CD4-positive, alpha-beta T cell treated with Interleukin-21 for 1 hour (primary cell): ENCODE results near the gene ST6GALNAC5.

Experiments used
- DNase-seq: peaks from one replicate; pipeline ENCODE4 v3.0.0-alpha.2; 2020

The ST6GALNAC5 gene

DNA sequence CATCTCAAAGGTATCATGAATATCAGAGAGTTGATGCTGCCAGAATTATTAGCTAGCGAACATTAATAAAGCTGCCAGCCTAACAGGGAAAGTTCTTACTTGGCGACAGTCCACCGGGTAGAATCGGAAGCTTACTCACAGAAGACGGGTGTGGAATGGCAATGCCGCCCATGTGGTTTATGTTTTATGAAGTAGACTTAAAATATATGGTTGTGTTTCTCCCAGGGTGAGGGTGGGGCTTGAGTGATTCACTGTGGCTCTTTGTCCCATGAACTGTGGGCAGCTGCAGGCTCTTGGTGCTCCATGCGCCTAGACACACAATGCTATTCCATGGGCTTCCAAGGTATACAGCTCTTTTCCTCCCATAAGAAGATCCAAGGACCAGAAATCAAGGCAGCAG is 189.2 kb downstream of the ST6GALNAC5 start:
- DNase-seq = no peak

DNA sequence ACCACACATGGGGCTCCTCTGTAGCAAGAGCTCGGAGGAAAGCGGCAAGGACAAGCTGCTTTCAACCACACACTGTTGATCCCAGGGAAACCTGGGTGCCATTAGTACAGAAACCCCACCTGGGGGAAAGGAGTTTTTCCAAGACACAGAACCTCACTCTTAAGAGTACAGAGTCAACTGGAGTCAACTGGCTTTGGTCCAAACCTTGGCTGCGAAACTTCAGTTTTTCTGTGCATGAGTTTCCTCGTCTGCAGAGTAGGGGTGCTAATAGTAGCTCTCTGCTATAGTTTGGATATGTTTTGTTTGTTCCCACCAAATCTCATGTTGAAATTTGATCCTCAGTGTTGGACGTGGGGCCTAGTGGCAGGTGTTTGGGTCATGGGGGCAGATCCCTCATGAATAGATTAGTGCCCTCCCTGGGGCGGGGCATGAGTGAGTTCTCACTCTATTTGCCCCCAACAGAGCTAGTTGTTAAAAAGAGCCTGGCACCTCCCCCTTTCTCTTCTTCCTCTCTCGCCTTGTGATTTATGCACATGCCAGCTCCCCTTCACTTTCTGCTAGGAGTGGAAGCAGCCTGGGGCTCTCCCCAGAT is 190.8 kb downstream of the ST6GALNAC5 start:
- DNase-seq = no peak

DNA sequence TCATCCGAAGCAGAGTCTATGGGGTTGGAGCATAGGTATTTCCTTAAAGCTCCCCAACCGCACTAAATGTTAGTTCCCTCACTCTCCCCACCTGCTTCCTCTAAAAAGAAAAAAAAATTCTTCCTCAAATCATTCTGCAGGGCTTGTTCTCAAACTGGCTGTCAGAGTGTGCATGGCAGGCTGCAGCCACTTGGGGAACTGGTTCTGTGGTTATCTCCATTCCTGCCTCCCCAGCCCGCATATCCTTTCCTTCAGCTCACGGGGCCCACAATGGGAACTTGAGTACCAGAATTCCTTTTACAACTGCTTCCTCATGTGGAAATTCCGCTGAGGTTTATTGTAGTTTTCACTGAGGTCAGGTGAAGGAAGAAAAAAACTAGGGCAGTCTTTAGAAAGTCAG is 192.7 kb downstream of the ST6GALNAC5 start:
- no peak for DNase-seq

DNA sequence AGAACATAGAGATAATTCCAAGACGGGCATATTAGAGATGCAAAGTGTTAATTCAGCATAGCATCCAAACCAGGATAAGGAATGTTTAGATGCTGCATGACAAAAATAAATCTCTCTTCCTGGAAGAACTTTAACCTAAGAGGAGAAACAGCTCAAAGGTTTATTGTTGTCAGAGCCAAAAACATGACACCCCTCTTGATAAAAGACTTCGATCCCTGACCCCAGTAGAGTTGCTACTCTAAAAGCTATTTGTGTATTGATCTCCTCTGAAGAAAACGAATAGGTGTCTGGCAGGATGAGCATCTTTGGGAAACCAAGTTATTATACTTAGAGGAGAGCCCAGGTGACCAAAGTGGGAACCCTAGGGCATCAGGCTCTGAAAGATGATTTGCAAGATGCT is 193.9 kb downstream of the ST6GALNAC5 start:
- DNase-seq = no peak

DNA sequence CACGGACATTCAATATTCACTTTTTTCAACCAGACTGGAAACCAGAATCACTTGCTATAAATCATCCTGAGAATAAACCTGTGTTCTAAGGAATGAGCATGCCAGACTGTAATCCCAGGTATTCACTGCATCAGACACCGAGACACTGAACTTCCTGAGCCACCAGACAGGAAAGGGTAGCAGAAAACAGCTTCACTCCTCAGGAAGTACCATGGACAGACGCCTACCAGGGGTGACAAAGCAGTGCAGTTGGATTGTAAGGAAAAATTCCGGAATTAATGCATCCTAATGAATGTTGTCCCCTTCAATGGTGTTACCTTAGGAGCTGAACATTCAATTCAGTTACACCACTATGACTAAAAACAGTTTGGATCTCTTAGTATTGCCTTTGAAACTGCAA is 195.8 kb downstream of the ST6GALNAC5 start:
- no peak for DNase-seq

DNA sequence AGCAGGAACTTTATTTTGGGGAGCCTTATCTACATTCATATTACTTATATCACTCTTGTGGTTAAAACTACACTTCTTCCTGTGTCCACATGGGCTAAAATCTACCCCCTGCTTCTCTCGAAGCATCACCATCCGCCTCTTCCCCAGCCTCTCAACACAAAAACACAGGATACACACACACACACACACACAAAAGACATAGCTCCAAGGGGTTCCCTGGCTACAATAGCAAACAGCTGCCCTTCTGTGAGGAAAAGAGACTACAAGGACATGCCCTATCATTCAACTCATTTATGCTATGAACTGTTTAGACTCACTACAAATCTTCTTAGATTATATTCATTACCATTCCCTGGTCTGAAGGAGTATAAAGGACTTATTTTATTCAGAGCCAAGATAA is 197.0 kb downstream of the ST6GALNAC5 start:
- no peak for DNase-seq

DNA sequence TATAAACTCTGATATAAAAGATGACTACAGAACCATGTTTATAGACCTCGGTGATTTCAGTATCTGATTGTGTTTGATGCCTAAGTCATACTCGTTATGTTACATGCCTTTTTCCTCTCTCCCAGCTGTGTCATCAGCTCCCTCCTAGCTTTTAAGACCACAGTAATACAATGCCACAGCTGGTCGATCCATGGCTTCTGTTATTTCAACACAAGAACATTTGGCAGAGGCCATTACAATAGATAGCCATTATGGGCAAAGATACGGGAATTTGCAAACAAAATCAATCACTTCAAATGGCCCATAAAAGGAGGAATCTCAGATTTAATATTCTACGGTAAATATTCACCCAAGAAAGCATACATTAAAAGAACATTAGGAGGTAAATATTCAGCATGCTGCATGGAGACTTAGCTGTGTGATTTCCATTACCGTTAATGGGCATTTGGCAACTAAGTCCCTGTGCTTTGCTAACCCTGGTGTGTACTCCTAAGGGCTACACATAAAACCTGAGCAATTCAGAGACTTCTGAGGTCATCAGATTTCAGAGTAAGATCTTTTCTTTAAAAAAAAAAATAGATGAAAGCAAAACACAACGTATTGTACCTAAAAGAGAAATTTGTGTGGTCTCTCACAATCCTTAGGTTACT is 198.5 kb downstream of the ST6GALNAC5 start:
- no peak for DNase-seq

DNA sequence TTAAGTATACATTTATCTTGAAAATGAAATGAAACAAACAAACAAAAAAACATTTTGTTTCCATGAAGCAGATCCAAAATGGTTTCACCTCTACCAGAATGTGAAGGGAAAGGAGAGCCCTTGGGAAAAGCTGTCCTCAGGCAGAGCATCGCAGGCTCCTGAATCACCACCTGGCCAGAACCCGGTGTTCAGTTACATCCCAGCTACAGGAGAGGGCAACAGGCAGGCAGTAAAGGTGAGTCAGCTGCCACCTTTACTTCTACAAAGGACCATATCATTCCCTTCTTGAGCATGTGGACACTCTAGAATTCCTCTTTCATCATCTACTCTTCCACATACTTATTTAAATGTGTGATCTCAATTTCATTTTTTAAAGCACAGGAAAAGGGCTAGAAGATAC is 200.7 kb downstream of the ST6GALNAC5 start:
- DNase-seq = no peak

DNA sequence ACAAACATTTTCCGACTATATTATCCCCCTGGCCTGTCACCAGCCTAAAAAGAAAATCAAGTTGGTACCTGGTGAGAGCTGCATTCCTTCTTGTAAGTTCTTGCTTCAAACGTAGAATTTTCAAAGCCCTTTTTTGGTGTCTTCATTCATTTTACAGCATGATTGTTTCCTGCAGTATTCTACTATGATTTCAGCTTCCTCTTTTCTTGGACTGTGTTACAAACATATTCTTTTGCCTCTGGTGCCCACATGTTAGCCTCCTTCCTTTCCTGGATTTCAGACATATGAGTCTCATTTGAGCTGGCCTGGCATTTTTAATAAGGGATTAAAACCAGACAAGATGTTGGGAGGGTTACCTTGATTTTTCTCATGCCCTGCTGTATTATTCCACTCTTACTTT is 209.5 kb downstream of the ST6GALNAC5 start:
- no peak for DNase-seq

DNA sequence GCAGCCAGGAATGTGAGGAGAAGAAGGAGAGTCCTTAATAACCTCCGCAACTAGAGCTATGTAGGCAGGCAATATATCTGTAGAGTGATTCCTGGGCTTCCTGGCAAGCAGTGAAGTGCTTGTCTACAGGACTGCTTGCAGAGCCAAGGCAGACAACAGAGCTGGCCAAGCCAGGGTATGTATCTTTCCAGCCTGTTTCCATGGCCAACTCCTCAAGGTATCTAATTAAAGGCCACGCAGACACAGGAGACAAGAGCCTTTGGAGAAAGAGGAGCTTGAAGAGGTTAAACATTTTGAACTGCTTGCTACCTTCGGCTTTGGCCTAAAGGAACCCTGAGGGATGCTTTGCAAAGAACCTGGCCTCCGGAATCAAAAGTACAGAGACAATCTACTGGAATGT is 214.6 kb downstream of the ST6GALNAC5 start:
- no peak for DNase-seq

DNA sequence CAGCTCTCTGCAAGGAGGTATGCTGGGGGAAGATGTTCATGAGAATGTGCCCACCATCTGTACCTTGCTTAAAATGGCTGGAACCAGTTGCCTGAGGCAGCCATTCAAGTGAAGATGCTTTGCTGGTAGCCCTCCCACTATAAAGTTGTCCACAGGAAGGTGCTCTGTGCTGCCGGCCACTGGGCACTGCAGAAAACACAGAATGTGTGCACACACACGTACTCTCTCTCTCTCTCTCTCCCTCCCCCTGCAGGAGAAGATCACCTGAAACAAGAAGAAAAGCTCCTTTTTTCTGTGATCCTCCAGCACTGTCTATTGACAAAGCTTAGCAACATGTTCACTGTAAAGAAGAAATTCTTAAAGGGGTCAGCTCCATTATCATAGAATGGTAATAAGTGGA is 217.2 kb downstream of the ST6GALNAC5 start:
- DNase-seq = no peak

DNA sequence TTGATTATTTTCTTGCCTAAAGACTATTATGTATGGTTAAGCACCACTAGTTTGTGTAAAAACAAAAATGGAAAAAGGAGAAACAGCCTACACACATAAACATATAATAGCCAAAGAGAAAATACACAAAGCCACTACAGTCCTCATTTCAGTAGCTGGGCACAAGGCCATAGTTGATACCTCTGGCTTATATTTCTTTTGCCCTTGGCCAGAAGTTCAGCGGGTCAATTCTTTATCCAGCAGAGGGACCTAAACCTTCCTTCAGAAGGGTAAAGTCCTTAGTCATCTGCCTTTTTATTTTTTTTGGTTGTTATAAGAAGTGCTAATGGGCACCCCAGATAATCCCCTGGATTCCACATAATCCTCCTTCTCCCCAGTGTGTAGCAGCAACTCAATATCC is 217.8 kb downstream of the ST6GALNAC5 start:
- DNase-seq = no peak

DNA sequence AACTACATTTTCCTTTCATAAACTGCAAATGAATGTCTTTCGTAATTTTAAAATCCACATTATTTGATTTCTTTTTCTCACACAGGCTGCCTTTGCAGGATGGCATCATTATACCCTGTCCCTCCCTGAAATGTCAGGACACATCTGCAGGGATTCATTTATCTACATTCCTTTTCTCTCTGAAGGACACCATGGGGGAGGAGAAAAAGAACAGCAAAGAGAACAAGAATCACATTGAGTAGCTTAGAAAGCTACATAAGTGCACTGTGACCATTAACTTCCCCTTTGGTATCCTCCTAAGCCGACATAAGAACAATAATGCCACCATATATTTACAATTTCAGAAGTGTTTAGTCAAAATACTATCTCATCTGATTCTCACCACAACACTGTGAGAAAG is 222.5 kb downstream of the ST6GALNAC5 start:
- DNase-seq = no peak

DNA sequence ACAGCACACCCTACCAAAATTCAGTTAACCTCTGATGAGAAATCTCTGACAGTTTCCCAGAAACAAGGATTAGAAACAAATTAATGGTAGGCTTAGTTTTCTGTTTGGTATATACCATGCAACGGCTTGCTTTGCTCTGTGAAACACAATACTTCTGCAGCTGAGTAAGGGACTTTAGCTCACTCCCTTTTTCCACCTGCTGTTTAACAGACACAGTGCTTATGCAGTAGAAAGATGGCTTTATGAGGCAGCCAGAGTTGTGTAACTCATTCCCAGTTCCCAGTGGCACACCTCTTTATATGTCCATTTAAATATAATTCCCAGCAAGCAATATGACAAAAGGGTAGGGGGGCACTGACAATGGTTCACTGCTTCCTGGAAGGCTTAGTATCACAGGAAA is 228.0 kb downstream of the ST6GALNAC5 start:
- no peak for DNase-seq

DNA sequence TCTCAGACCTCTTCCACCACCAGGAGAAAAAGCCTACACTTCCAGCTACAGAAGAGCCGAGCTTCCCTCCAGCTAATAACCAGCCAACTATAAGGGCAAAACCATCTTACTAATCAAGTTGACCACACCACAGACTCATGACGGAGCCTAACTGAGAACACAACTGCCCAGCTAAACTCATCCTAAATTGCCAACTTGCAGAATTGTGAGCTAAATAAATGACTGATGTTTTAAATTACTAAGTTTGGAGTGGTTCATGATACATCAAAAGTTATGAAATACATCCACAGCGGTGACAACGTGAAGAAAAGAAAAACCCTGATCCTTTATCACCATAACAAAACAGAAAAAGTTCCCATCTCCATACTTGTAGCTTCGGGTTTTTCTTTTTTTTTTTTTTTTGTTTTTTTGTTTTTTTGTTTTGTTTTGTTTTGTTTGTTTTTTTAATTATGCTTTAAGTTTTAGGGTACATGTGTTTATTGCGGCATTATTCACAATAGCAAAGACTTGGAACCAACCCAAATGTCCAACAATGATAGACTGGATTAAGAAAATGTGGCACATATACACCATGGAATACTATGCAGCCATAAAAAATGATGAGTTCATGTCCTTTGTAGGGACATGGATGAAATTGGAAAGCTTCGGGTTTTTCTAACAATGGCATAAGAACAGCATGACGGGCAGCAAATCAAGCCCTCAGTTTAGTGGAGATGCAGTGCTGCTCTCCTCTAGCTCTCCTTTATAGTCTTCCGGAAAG is 229.4 kb downstream of the ST6GALNAC5 start:
- DNase-seq = no peak

DNA sequence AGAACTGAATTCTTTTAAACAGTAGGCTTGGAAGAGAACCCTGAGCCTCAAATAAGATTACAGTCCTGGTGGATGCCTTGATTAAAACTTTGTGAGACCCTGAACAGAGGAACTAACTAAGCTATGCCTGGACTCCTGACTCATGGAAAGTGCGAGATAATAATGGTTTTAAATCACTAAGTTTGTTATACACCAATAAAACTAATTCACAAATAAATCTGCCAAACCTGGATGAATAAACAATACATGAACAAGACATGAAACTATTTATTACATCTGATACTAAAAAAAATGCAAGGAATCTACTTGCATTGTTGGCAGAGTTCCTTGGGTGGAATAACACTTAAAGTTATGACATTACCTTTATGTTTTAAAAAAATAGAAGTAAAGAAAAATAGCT is 233.6 kb downstream of the ST6GALNAC5 start:
- DNase-seq = no peak

DNA sequence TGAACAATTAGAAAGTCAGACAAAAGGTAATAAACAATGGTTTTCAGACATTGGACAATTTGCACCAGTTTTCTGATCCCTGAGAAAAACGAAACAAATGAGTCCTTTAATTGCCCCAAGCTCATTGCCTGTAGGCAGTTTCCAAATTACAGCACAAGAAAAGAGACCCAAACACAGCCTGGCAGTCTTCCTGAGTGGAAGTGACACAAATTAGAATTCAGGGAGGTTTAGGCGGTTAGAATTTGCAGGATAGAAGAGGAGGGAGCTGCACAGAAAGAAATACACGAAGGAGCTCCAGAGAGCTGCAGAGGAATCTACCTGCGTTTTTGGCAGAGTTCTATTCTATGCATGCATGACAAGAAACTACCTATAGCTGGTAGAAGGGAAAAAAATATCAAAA is 236.2 kb downstream of the ST6GALNAC5 start:
- no peak for DNase-seq

DNA sequence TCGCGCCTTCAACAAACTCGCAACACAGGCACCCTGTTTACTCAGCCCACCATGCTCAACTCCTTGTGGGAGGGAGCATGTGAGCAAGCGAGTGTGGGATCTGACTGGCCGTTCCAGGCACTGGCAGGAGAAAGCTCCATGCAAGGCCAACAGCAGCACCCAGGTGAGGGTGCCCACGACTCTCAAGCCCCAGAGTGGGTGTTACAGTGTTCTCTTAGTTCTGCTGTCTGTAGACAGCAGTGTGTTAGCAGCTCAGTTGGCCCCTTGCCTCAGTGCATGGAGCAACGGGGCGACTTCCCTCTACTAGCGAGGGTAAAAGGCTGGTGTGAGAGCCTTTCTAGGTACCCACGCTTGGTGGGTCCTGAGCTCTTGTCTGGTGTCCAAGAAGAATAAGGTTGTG is 237.4 kb downstream of the ST6GALNAC5 start:
- no peak for DNase-seq
